Measurements from ENCODE around the gene NID1.
A peak's percentile ranks its signal among the peaks of the same experiment; 100 is the strongest.
"Not testable (repeated sequence)": the region's sequence is repeated elsewhere in the genome, so short reads cannot be mapped to it uniquely, and the experiment has no call there.

Gene NID1

GRCh38 chr1:236095705-236096520 lies 31.0 kb upstream of the NID1 start:
- ATAC-seq: no peak

GRCh38 chr1:236092899-236093298 lies 28.0 kb upstream of the NID1 start:
- ATAC-seq: no peak

- no peak for ATAC-seq
Observed at GRCh38 chr1:236091933-236092318, 27.0 kb upstream of the NID1 start.

GRCh38 chr1:236090741-236091147 lies 25.9 kb upstream of the NID1 start:
- no peak for ATAC-seq

GRCh38 chr1:236089046-236089773 lies 24.3 kb upstream of the NID1 start:
- ATAC-seq: no peak

- no peak for ATAC-seq
Observed at GRCh38 chr1:236086537-236086936, 21.6 kb upstream of the NID1 start.

GRCh38 chr1:236085545-236086159 lies 20.8 kb upstream of the NID1 start:
- no peak for ATAC-seq

GRCh38 chr1:236084386-236084730 lies 19.5 kb upstream of the NID1 start:
- ATAC-seq: no peak

GRCh38 chr1:236083650-236084385 lies 18.9 kb upstream of the NID1 start:
- ATAC-seq: peak in 1 of 2 donors; percentile 28

GRCh38 chr1:236082526-236082925 lies 17.6 kb upstream of the NID1 start:
- no peak for ATAC-seq

GRCh38 chr1:236081546-236082227 lies 16.8 kb upstream of the NID1 start:
- no peak for ATAC-seq

- ATAC-seq: no peak
Observed at GRCh38 chr1:236079703-236080102, 14.8 kb upstream of the NID1 start.

- ATAC-seq: no peak
Observed at GRCh38 chr1:236078993-236079392, 14.1 kb upstream of the NID1 start.

- not testable (repeated sequence) for ATAC-seq
Observed at GRCh38 chr1:236078077-236078476, 13.2 kb upstream of the NID1 start.

GRCh38 chr1:236075848-236076247 lies 11.0 kb upstream of the NID1 start:
- ATAC-seq: no peak

GRCh38 chr1:236073307-236073897 lies 8.5 kb upstream of the NID1 start:
- ATAC-seq: no peak

GRCh38 chr1:236072001-236072400 lies 7.1 kb upstream of the NID1 start:
- ATAC-seq: no peak

GRCh38 chr1:236070753-236071152 lies 5.9 kb upstream of the NID1 start:
- no peak for ATAC-seq

- ATAC-seq: no peak
Observed at GRCh38 chr1:236069796-236070195, 4.9 kb upstream of the NID1 start.

- ATAC-seq: no peak
Observed at GRCh38 chr1:236067854-236068454, 3.1 kb upstream of the NID1 start.

GRCh38 chr1:236066828-236067386 lies 2.0 kb upstream of the NID1 start:
- ATAC-seq: peak; percentile 91 to 92
